Measurements from ENCODE around the gene GRPR.

Gene GRPR

GRCh38 chrX:16186380-16187007 is 63.1 kb downstream of the GRPR start:
- no peak for FAIRE-seq

- FAIRE-seq = no peak
These were observed 63.8 kb downstream of the GRPR start for GRCh38 chrX:16187024-16187760.

- no peak for FAIRE-seq
These were observed 65.3 kb downstream of the GRPR start for GRCh38 chrX:16188687-16189086.

GRCh38 chrX:16191605-16192004 is 68.2 kb downstream of the GRPR start:
- no peak for FAIRE-seq

- no peak for FAIRE-seq
These were observed 73.5 kb downstream of the GRPR start for GRCh38 chrX:16196829-16197228.

- no peak for FAIRE-seq
These were observed 76.0 kb downstream of the GRPR start for GRCh38 chrX:16199343-16199742.

GRCh38 chrX:16202943-16203342 is 79.6 kb downstream of the GRPR start:
- FAIRE-seq = peak; percentile 68

Measured in islet of Langerhans (tissue), 1 donor.